ENCODE measurements around the gene PEX11A. TPM values are rescaled to one million over a fixed set of nuclear protein-coding genes. Genes with fewer than 3 reads are reported as not detected.

PEX11A gene, protein sequence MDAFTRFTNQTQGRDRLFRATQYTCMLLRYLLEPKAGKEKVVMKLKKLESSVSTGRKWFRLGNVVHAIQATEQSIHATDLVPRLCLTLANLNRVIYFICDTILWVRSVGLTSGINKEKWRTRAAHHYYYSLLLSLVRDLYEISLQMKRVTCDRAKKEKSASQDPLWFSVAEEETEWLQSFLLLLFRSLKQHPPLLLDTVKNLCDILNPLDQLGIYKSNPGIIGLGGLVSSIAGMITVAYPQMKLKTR
- 1 to 10 TPM; 4.0 to 7.3 TPM for total RNA-seq

DNA sequence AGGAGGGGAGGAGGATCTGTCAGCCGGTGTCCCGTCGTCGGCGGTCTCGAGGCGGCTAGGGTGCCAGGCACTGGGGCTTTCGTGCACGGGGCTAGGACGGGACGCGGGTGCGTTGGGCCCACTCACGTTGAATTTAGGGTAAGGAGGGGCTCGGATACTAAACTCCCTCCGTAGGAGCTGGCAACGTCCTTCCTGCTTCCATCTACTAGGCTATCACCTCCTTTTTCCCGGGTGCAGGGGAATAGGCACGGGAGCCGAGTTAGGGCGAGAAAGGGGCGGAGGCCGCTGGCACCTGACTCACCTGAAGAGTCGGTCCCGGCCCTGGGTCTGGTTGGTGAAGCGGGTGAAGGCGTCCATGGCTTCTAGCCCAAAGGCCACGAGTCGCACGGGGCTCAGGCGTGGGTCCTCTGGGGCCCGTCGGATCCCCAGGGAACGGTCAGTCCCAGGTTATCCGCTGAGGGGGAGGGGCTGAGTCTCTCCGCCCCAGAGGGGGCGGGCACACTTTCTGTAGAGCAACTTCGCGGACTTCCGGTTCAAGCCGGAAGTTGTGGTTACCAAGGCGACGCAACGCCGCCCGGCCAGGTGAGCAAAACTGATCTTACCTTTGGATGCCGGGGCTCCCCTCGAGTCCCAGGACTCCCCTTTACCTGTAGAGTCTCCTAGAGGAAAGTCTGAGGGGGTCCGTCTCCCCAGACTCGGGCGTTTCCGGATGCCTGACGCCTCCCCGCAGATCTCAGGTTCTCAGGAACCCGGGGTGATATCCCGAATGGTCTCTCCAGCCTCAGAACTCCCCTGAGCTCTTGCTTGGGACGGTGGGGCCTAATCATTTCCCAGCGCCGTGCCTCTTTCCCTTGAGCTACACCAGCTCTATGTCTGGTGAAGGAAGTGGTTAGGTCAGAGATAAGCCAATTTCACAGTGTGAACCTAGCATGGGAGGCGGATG is at the start of gene PEX11A, which contains the start of gene WDR93:
PEX11A (minus strand) TSS at position 479 of the 943 bp plus-strand sequence; CDS start at position 357, 122 bp downstream.
WDR93 (plus strand) TSS at position 536 of the 943 bp plus-strand sequence. CDS start 10,936 bp downstream, outside the sequence.
- DNase-seq = peak; percentile 78 to 85
- Mint-ChIP-seq H3K27me3 (ENCODE audit: low read depth) (no peaks in the 10 kb centered on the region), H3K27ac (peak within 1 kb of the TSS; percentile 87), H3K4me1 (ENCODE audit: low read depth) (peaks cover 13% of the 10 kb centered on the region), H3K36me3 (ENCODE audit: insufficient read depth in 2 of 2) (no peaks in the 10 kb centered on the region), H3K9me3 (no peaks in the 10 kb centered on the region), H3K4me3 (peak within 1 kb of the TSS; percentile 87 to 88)
- peak; percentile 94 to 97 for ATAC-seq (replicated peaks in 1 of 2)

DNA sequence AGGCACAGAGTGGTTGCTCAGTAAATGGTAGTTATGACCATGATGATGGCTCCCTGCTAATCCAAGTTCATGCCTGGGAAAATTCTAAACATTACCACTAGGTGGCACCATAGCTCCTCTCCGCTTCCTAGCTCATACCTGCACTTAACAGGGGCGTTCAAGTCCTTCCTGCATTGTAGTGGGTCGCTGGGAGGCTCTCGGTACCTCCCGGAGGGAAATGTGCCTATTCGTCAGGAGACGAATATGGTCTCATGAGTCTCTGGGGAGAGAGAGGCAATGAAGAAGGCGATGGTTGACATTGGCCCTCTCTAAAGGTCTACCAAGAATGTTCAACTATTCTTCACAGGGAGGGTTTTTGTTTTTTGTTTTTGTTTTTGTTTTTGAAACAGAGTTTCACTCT is 49.6 kb upstream of the PEX11A start:
- Mint-ChIP-seq H3K4me1 (ENCODE audit: low read depth) (peaks cover 5% of the 10 kb centered on the region), H3K9me3 (no peaks in the 10 kb centered on the region), H3K4me3 (peak overlapping the region in 1 of 2 donors; percentile 29), H3K36me3 (ENCODE audit: insufficient read depth in 2 of 2) (no peaks in the 10 kb centered on the region), H3K27ac (no peak overlapping the region), H3K27me3 (ENCODE audit: low read depth) (peaks cover 13% of the 10 kb centered on the region)
- ATAC-seq (replicated peaks in 1 of 2) (peak; percentile 88 to 89), DNase-seq (peak; percentile 61 to 73)

DNA sequence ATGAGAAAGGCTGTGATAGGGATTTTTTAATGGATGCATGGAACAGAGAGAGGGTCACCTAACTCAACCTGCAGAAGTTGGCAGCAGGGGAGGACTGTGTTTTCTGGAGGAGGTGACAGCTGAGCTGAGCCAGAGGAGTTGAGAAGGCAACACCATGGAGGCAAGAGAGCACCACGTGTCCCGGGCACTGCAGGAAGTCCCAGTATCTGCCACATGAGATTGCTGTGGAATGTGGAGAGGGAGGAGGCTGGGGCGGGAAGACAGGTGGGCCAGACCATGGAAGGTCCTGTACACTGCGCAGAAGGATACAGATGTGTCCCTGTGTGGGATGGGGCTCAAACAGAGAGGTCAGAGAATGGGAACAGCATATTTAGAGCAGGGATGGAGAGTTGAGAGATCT is 45.2 kb upstream of the PEX11A start:
- Mint-ChIP-seq H3K4me1 (ENCODE audit: low read depth) (peaks cover 5% of the 10 kb centered on the region), H3K27ac (no peak overlapping the region), H3K27me3 (ENCODE audit: low read depth) (peaks cover 23% of the 10 kb centered on the region), H3K9me3 (no peaks in the 10 kb centered on the region), H3K36me3 (ENCODE audit: insufficient read depth in 2 of 2) (no peaks in the 10 kb centered on the region), H3K4me3 (no peak overlapping the region)
- DNase-seq (no peak), ATAC-seq (replicated peaks in 1 of 2) (no peak)

DNA sequence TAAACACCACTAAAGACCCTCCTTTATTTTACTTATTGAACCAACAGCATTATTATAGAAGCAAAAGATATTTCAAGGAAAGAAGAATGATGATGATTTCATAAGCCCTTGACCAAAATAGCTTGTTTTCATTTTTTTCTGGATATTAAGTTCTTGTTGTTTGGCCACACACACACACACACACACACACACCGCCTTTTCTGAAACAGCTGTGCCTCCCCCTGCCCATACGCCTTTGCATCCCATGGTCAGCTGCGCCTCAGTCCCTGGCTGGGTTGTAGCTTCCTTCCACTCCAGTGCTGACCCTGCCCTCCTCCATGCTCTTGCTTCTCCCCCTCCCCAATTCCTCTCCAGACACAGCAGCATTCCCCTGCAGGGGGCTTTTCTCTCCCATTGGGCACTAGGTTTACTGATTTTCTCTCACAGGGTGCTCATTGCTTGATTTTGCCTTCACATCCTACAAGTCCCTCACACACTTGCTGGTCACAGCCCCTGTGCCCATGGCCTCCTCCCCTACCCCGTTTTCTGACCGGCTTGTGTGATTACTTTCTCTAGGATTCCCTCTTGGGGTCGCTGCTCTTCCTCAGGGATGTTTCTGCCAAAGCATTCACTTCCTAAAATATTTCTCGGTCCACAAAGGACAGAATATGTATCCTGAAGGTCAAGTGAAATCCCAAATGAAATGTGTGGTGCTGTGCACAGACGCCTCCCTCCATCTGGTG is 42.1 kb upstream of the PEX11A start:
- ATAC-seq (replicated peaks in 1 of 2) (no peak), DNase-seq (no peak)
- H3K27me3 Mint-ChIP-seq (ENCODE audit: low read depth) = peaks cover 23% of the 10 kb centered on the region
- no peak overlapping the region for H3K4me3 Mint-ChIP-seq
- no peaks in the 10 kb centered on the region for H3K36me3 Mint-ChIP-seq (ENCODE audit: insufficient read depth in 2 of 2)
- no peak overlapping the region for H3K27ac Mint-ChIP-seq
- H3K9me3 Mint-ChIP-seq = no peaks in the 10 kb centered on the region
- no peaks in the 10 kb centered on the region for H3K4me1 Mint-ChIP-seq (ENCODE audit: low read depth)

DNA sequence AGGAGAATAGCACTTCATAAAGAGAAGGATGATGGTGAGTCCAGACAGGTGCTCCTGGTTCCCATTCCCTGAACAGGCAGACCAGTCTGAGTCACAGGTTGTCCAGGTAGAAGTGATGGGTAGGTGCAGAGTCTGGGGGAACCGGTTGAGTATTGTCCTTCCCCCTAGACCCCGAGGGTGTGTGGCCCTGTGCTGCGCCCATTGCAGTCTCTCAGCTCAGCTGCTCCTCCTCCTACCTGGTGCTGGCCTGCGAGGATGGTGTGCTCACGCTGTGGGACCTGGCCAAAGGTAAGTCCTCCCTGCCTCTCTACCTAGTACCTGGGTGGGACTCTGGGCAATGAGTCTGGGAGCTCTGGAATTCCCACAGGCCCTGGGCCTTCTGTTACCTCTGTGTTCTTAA is 40.7 kb upstream of the PEX11A start:
- Mint-ChIP-seq H3K36me3 (ENCODE audit: insufficient read depth in 2 of 2) (no peaks in the 10 kb centered on the region), H3K4me3 (no peak overlapping the region), H3K4me1 (ENCODE audit: low read depth) (no peaks in the 10 kb centered on the region), H3K9me3 (no peaks in the 10 kb centered on the region), H3K27ac (no peak overlapping the region), H3K27me3 (ENCODE audit: low read depth) (peaks cover 20% of the 10 kb centered on the region)
- ATAC-seq (replicated peaks in 1 of 2) = no peak
- DNase-seq = no peak

DNA sequence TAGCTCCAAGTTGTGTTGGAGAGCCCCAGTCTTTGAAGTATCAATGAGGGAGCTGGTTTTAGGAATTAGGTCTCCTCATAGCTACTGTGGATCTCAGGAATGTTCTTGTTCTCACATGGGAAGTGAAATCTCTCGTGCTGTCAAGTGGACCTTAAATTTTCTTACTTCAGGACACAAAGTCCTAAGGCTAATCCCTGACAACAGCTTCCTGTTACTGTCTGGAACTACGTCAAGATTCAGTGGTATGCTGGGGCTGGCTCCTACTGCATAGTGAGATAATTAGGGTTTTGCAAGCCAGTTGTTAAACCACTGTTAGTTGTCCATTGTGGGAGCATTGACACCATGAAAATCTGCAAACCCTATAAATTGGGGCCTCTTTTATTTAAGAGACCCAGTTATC is 37.7 kb upstream of the PEX11A start:
- Mint-ChIP-seq H3K27ac (no peak overlapping the region), H3K9me3 (no peaks in the 10 kb centered on the region), H3K4me1 (ENCODE audit: low read depth) (no peaks in the 10 kb centered on the region), H3K4me3 (no peak overlapping the region), H3K27me3 (ENCODE audit: low read depth) (peaks cover 3% of the 10 kb centered on the region), H3K36me3 (ENCODE audit: insufficient read depth in 2 of 2) (no peaks in the 10 kb centered on the region)
- DNase-seq (no peak), ATAC-seq (replicated peaks in 1 of 2) (no peak)

DNA sequence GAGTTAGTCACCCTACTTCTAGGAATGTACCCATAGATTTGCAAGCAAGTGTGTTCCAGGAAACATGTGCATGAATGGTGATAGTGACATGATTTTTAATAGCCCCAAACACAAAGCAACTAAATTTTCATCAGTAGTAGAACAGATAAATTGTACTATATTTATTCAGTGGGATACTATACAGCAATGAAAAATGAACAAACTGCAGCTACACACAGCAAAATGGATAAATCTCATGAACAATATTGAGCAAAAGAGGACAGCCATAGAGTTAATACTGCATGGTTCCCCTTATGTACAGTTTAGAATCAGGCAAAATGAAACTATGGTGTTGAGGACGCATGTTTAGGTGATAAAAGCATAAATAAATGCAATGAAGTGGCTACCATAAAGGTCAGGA is 34.5 kb upstream of the PEX11A start:
- Mint-ChIP-seq H3K36me3 (ENCODE audit: insufficient read depth in 2 of 2) (no peaks in the 10 kb centered on the region), H3K27ac (no peak overlapping the region), H3K4me3 (no peak overlapping the region), H3K4me1 (ENCODE audit: low read depth) (no peaks in the 10 kb centered on the region), H3K9me3 (no peaks in the 10 kb centered on the region), H3K27me3 (ENCODE audit: low read depth) (no peaks in the 10 kb centered on the region)
- ATAC-seq (replicated peaks in 1 of 2) (no peak), DNase-seq (no peak)

DNA sequence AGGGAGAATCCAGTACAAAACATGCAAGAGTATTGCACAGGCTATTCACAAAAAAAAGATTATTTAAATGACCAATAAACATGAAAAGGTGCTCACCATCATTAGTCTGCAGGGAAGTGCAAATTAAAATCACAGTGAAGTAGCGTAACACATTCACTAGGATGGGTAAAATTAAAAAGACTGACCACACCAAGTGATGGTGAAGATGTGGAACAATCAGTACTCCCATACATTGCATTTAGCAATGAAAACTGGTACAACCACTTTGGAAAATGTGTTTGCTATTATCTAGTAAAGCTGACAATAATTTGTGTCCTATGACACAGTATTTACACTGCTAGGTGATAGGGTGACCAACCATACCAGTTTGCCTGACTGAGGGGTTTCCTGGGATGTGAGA is 34.1 kb upstream of the PEX11A start:
- no peaks in the 10 kb centered on the region for H3K27me3 Mint-ChIP-seq (ENCODE audit: low read depth)
- ATAC-seq (replicated peaks in 1 of 2) = no peak
- H3K4me1 Mint-ChIP-seq (ENCODE audit: low read depth) = no peaks in the 10 kb centered on the region

DNA sequence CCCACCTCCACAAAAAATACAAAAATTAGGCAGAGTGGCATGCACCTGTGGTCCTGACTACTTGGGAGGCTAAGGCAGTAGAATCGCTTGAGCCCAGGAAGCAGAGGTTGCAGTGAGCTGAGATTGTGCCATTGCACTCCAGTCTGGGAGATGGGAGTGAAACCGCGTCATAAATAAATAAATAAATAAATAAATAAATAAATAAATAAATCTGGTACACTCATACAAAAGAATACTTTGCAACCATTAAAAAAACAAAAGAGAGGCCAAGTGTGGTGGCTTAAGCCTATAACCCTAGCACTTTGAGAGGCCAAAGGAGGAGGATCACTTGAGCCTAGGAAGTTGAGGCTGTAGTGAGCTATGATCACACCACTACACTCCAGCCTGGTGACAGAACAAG is 32.5 kb upstream of the PEX11A start:
- no peaks in the 10 kb centered on the region for H3K27me3 Mint-ChIP-seq (ENCODE audit: low read depth)
- no peaks in the 10 kb centered on the region for H3K9me3 Mint-ChIP-seq
- H3K4me1 Mint-ChIP-seq (ENCODE audit: low read depth) = no peaks in the 10 kb centered on the region
- no peak overlapping the region for H3K27ac Mint-ChIP-seq
- no peak overlapping the region for H3K4me3 Mint-ChIP-seq
- ATAC-seq (replicated peaks in 1 of 2) (no peak), DNase-seq (no peak)
- H3K36me3 Mint-ChIP-seq (ENCODE audit: insufficient read depth in 2 of 2) = no peaks in the 10 kb centered on the region

More for the DNA sequence above, 34.1 kb upstream of the PEX11A start:
- no peak overlapping the region for H3K27ac Mint-ChIP-seq
- no peaks in the 10 kb centered on the region for H3K36me3 Mint-ChIP-seq (ENCODE audit: insufficient read depth in 2 of 2)
- no peak overlapping the region for H3K4me3 Mint-ChIP-seq
- DNase-seq = no peak
- no peaks in the 10 kb centered on the region for H3K9me3 Mint-ChIP-seq

DNA sequence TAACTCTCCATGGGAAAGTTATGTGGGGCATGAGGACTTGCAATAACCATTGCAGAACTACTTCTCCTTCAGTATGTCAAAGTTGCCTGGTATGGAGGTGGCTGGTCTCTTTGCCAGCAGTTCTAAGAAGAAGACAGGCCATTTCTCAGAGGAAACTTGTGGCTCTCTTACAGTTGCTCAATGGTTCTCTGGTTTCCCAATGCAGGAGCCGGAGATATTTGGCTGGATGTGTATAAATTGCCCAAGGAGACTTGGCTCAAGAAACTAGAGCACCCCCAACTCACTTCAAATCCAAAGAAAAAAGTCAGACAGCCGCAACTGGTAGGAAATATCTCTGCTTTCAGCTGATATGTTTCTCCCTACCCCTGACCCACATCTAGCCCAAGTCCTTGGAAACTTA is 24.2 kb upstream of the PEX11A start:
- Mint-ChIP-seq H3K4me3 (no peak overlapping the region), H3K9me3 (no peaks in the 10 kb centered on the region), H3K36me3 (ENCODE audit: insufficient read depth in 2 of 2) (no peaks in the 10 kb centered on the region), H3K27ac (no peak overlapping the region), H3K27me3 (ENCODE audit: low read depth) (no peaks in the 10 kb centered on the region), H3K4me1 (ENCODE audit: low read depth) (no peaks in the 10 kb centered on the region)
- ATAC-seq (replicated peaks in 1 of 2) (no peak), DNase-seq (no peak)

DNA sequence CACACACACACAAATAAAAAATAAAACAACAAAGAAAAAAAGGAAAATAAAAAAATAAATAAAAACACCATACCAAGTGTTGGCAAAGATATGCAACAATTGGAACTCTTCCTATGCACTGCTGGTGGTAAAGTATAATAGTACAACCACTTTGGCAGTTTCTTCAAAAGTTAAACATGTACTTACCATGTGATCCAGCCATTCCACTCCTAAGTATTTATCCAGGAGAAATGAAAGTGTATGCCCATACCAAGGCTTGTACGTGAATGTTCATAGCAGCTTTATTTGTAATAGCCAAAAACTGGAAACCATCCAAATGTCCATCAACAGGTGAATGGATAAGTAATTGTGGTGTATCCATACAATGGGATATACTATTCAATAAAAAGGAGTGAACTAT is 17.0 kb upstream of the PEX11A start:
- ATAC-seq (replicated peaks in 1 of 2) (no peak), DNase-seq (no peak)
- Mint-ChIP-seq H3K36me3 (ENCODE audit: insufficient read depth in 2 of 2) (no peaks in the 10 kb centered on the region), H3K4me1 (ENCODE audit: low read depth) (no peaks in the 10 kb centered on the region), H3K27me3 (ENCODE audit: low read depth) (peaks cover 25% of the 10 kb centered on the region), H3K9me3 (no peaks in the 10 kb centered on the region), H3K27ac (no peak overlapping the region), H3K4me3 (no peak overlapping the region)

DNA sequence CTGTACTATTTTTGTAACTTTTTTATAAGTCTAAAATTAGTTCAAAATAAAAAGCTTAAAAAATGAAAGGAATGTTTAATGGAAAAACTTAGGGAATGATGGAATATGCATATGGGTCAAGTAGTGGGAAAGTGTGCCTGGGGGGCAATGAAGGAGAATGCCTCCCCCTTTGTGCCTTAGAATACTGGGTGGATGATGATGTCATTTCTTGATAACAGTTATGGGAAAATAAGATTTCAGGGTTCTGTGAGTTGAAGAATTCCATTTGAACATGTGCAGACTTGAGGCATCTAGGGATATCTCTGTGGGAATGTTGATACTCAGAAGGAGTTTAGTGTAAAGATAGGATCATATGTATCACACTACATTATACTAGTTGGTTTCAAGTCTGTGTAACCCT is 13.9 kb upstream of the PEX11A start:
- H3K9me3 Mint-ChIP-seq = no peaks in the 10 kb centered on the region
- H3K27ac Mint-ChIP-seq = no peak overlapping the region
- H3K4me3 Mint-ChIP-seq = no peak overlapping the region
- H3K4me1 Mint-ChIP-seq (ENCODE audit: low read depth) = no peaks in the 10 kb centered on the region
- no peak for ATAC-seq (replicated peaks in 1 of 2)
- no peaks in the 10 kb centered on the region for H3K36me3 Mint-ChIP-seq (ENCODE audit: insufficient read depth in 2 of 2)
- no peak for DNase-seq
- H3K27me3 Mint-ChIP-seq (ENCODE audit: low read depth) = peaks cover 40% of the 10 kb centered on the region

DNA sequence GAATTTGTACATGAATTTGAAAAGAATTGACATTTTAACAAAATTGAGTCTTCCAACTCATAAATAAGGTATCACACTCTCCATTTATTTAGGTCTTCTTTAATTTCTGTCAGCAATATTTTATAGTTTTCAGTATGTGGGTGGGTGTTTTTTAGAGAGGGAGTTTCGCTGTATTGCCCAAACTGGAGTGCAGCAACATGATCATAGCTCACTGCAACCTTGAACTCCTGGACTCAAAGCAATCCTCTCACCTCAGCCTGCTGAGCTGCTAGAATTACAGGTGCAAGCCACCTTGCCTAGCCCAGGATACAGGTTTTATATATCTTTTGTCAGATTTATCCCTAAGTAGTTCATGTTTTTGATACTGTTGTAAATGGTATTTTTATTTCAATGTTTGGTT is 4.6 kb upstream of the PEX11A start:
- Mint-ChIP-seq H3K4me1 (ENCODE audit: low read depth) (peaks cover 6% of the 10 kb centered on the region), H3K27me3 (ENCODE audit: low read depth) (peaks cover 10% of the 10 kb centered on the region), H3K4me3 (no peak overlapping the region), H3K9me3 (no peaks in the 10 kb centered on the region), H3K27ac (no peak overlapping the region), H3K36me3 (ENCODE audit: insufficient read depth in 2 of 2) (no peaks in the 10 kb centered on the region)
- ATAC-seq (replicated peaks in 1 of 2) (no peak), DNase-seq (no peak)
